ENCODE results near the gene MUC20.
"Not testable (repeated sequence)": the region's sequence is repeated elsewhere in the genome, so short reads cannot be mapped to it uniquely, and the experiment has no call there.

MUC20 gene

GRCh38 chr3:195777975-195778374 is 57.2 kb downstream of the MUC20 start:
- DNase-seq = no peak

GRCh38 chr3:195781236-195781635 is 60.5 kb downstream of the MUC20 start:
- DNase-seq = not testable (repeated sequence)
